Activated CD8-positive, alpha-beta T cell treated with anti-CD3 and anti-CD28 coated beads, Interleukin-2, amount 10 ng/mL, durations not matched to agents 7 days and 5 days (primary cell): ENCODE results near the gene ARL6IP4. TPM values are rescaled to one million over a fixed set of nuclear protein-coding genes. Genes with fewer than 3 reads are reported as not detected.
A peak's percentile ranks its signal among the peaks of the same experiment; 100 is the strongest.

Experiments
- ATAC-seq: fragments of 150-1000 bp; cut with Tn5 transposase; one replicate; pipeline ENCODE4 v1.10.0; 2021; ENCODE audit warnings: moderate library complexity
- CTCF ChIA-PET: fragments of 350-600 bp; sonication (Branson Sonifier 250); formaldehyde crosslinking; loops from one replicate; lab custom pipeline; 2021; ENCODE audit warnings: antibody characterized with exemption; lab: Charles Lee
- POLR2A ChIA-PET: fragments of 350-600 bp; sonication (Branson Sonifier 250); formaldehyde crosslinking; loops from one replicate; lab custom pipeline; 2021; ENCODE audit warnings: antibody characterized with exemption; lab: Charles Lee
- DNase-seq: peaks from one replicate; pipeline ENCODE4 v3.0.0-alpha.2; 2020
- H3K27ac Mint-ChIP-seq: one replicate; pipeline ENCODE4 v1.8.0; 2021; ENCODE audit warnings: mild to moderate bottlenecking, mixed read lengths
- H3K27me3 Mint-ChIP-seq: one replicate; pipeline ENCODE4 v1.8.0; 2021; ENCODE audit warnings: low read depth, mixed read lengths
- H3K36me3 Mint-ChIP-seq: one replicate; pipeline ENCODE4 v1.8.0; 2021; ENCODE audit warnings: low read depth, mixed read lengths
- H3K4me1 Mint-ChIP-seq: one replicate; pipeline ENCODE4 v1.8.0; 2021; ENCODE audit warnings: low read depth, mixed read lengths
- H3K4me3 Mint-ChIP-seq: one replicate; pipeline ENCODE4 v1.8.0; 2021; ENCODE audit warnings: mild to moderate bottlenecking, mixed read lengths
- H3K9me3 Mint-ChIP-seq: one replicate; pipeline ENCODE4 v1.8.0; 2022; ENCODE audit warnings: mixed read lengths; ENCODE audit not compliant: insufficient read depth
- total RNA-seq, 2 experiments: library from RNA; stranded (reverse); gene quantifications; one replicate each; pipeline ENCODE4 v1.2.3, GENCODE V29; 2021

The ARL6IP4 gene
- total RNA-seq, 2 experiments from 2014 or later = 204 to 213 TPM

GRCh38 chr12:122960193-122960569 is 20.3 kb upstream of the ARL6IP4 start:
- ATAC-seq (no peak), DNase-seq (no peak)
- Mint-ChIP-seq H3K4me1 (peaks cover 5% of the 10 kb centered on the region), H3K27ac (no peak overlapping the region), H3K9me3 (no peaks in the 10 kb centered on the region), H3K27me3 (no peaks in the 10 kb centered on the region), H3K36me3 (no peaks in the 10 kb centered on the region), H3K4me3 (no peak overlapping the region)
- POLR2A ChIA-PET = no interaction called here
- CTCF ChIA-PET = no interaction called here

- CTCF ChIA-PET = no interaction called here
- Mint-ChIP-seq H3K4me3 (no peak overlapping the region), H3K9me3 (no peaks in the 10 kb centered on the region), H3K4me1 (peaks cover 8% of the 10 kb centered on the region), H3K27me3 (no peaks in the 10 kb centered on the region), H3K27ac (no peak overlapping the region), H3K36me3 (no peaks in the 10 kb centered on the region)
- DNase-seq (no peak), ATAC-seq (no peak)
- POLR2A ChIA-PET = no interaction called here
Measured at GRCh38 chr12:122961531-122962329, 18.8 kb upstream of the ARL6IP4 start.

GRCh38 chr12:122963941-122964265 is 16.6 kb upstream of the ARL6IP4 start:
- Mint-ChIP-seq H3K4me3 (no peak overlapping the region), H3K4me1 (peaks cover 10% of the 10 kb centered on the region), H3K9me3 (no peaks in the 10 kb centered on the region), H3K36me3 (no peaks in the 10 kb centered on the region), H3K27me3 (no peaks in the 10 kb centered on the region), H3K27ac (no peak overlapping the region)
- DNase-seq = no peak
- ChIA-PET POLR2A (interaction anchor here (0.8 kb wide), 1 partner anchor 12 kb away, joined by 3 read pairs; the partner anchor contains the start of gene OGFOD2), CTCF (interaction anchor here (1.0 kb wide), 1 partner anchor 11 kb away, joined by 4 read pairs; the partner anchor contains the start of gene OGFOD2)
- ATAC-seq = no peak

- POLR2A ChIA-PET = interaction anchor here (1.2 kb wide), 1 partner anchor 10 kb away, joined by 4 read pairs; the partner anchor contains the start of gene OGFOD2
Measured at GRCh38 chr12:122964439-122965257, 15.8 kb upstream of the ARL6IP4 start.

GRCh38 chr12:122965321-122965751 is 15.1 kb upstream of the ARL6IP4 start:
- Mint-ChIP-seq H3K27me3 (no peaks in the 10 kb centered on the region), H3K4me3 (no peak overlapping the region), H3K36me3 (no peaks in the 10 kb centered on the region), H3K27ac (no peak overlapping the region), H3K9me3 (no peaks in the 10 kb centered on the region), H3K4me1 (peaks cover 10% of the 10 kb centered on the region)
- ChIA-PET CTCF (interaction anchor here (1.8 kb wide), 2 partner anchors 172 to 273 kb away, joined by 6 read pairs; no protein-coding TSS in a partner anchor), POLR2A (interaction anchor here (1.0 to 1.7 kb wide), 3 partner anchors 10 to 67 kb away, joined by 3 to 4 read pairs (median 3); partner anchors contain the start of gene OGFOD2)
- DNase-seq = no peak
- ATAC-seq = no peak

More at GRCh38 chr12:122964439-122965257, 15.8 kb upstream of the ARL6IP4 start:
- Mint-ChIP-seq H3K27ac (no peak overlapping the region), H3K9me3 (no peaks in the 10 kb centered on the region), H3K4me1 (peaks cover 10% of the 10 kb centered on the region), H3K36me3 (no peaks in the 10 kb centered on the region), H3K27me3 (no peaks in the 10 kb centered on the region), H3K4me3 (peak overlapping the region; percentile 49)
- DNase-seq (no peak), ATAC-seq (no peak)
- CTCF ChIA-PET = interaction anchor here (1.8 kb wide), 2 partner anchors 171 to 274 kb away, joined by 6 read pairs; no protein-coding TSS in a partner anchor

GRCh38 chr12:122965851-122966742 is 14.4 kb upstream of the ARL6IP4 start, which contains the start of gene ABCB9:
Gene ABCB9, minus strand, starts transcription at chr12:122966463. Its CDS starts 6,228 bp downstream, at chr12:122960235.
- Mint-ChIP-seq H3K9me3 (no peaks in the 10 kb centered on the region), H3K36me3 (no peaks in the 10 kb centered on the region), H3K4me1 (peaks cover 10% of the 10 kb centered on the region), H3K27ac (peak within 1 kb of the TSS; percentile 52), H3K27me3 (no peaks in the 10 kb centered on the region), H3K4me3 (peak within 1 kb of the TSS; percentile 58)
- DNase-seq (peak; percentile 96), ATAC-seq (peak; percentile 98)
- ChIA-PET CTCF (interaction anchor here (1.0 to 1.8 kb wide), 4 partner anchors 10 to 272 kb away, joined by 3 to 6 read pairs (median 4); no protein-coding TSS in a partner anchor), POLR2A (interaction anchor here (1.0 to 1.7 kb wide), 4 partner anchors 9 to 77 kb away, joined by 3 to 6 read pairs (median 4); partner anchors contain the start of gene OGFOD2)

GRCh38 chr12:122966743-122967550 is 13.5 kb upstream of the ARL6IP4 start:
- ChIA-PET POLR2A (interaction anchor here (1.0 to 1.7 kb wide), 5 partner anchors 8 to 398 kb away, joined by 3 to 6 read pairs (median 5); partner anchors contain the start of genes MPHOSPH9, MTRFR and OGFOD2), CTCF (interaction anchor here (0.9 to 1.8 kb wide), 5 partner anchors 9 to 173 kb away, joined by 3 to 6 read pairs (median 3); no protein-coding TSS in a partner anchor)
- Mint-ChIP-seq H3K27ac (no peak overlapping the region), H3K27me3 (no peaks in the 10 kb centered on the region), H3K9me3 (no peaks in the 10 kb centered on the region), H3K4me3 (no peak overlapping the region), H3K4me1 (peaks cover 10% of the 10 kb centered on the region), H3K36me3 (no peaks in the 10 kb centered on the region)
- DNase-seq (no peak), ATAC-seq (no peak)

GRCh38 chr12:122968104-122968503 is 12.4 kb upstream of the ARL6IP4 start:
- Mint-ChIP-seq H3K9me3 (no peaks in the 10 kb centered on the region), H3K27me3 (no peaks in the 10 kb centered on the region), H3K4me3 (no peak overlapping the region), H3K27ac (no peak overlapping the region), H3K4me1 (peaks cover 14% of the 10 kb centered on the region), H3K36me3 (no peaks in the 10 kb centered on the region)
- POLR2A ChIA-PET = interaction anchor here (1.6 kb wide), 1 partner anchor 265 kb away, joined by 6 read pairs; the partner anchor contains the start of genes MPHOSPH9 and MTRFR
- CTCF ChIA-PET = interaction anchor here (1.1 kb wide), 1 partner anchor 8 kb away, joined by 3 read pairs; no protein-coding TSS in a partner anchor
- ATAC-seq = no peak
- DNase-seq = no peak

- no peaks in the 10 kb centered on the region for H3K9me3 Mint-ChIP-seq
- no peaks in the 10 kb centered on the region for H3K27me3 Mint-ChIP-seq
- H3K4me3 Mint-ChIP-seq = no peak overlapping the region
- no peak for ATAC-seq
- H3K27ac Mint-ChIP-seq = no peak overlapping the region
- CTCF ChIA-PET = interaction anchor here (1.3 kb wide), 1 partner anchor 136 kb away, joined by 3 read pairs; no protein-coding TSS in a partner anchor
- POLR2A ChIA-PET = interaction anchor here (0.8 kb wide), 1 partner anchor 269 kb away, joined by 3 read pairs; no protein-coding TSS in a partner anchor
- DNase-seq = no peak
- peaks cover 20% of the 10 kb centered on the region for H3K4me1 Mint-ChIP-seq
- H3K36me3 Mint-ChIP-seq = no peaks in the 10 kb centered on the region
Measured at GRCh38 chr12:122969676-122970075, 10.8 kb upstream of the ARL6IP4 start.
